ENCODE results near the gene OR4D5. TPM values are rescaled to one million over a fixed set of nuclear protein-coding genes. Genes with fewer than 3 reads are reported as not detected.

Gene OR4D5
- total and polyA plus RNA-seq, 2 of the 8 experiments (the other 6 are each of a cell fraction or from before 2014, with no cell fraction given) = not detected

DNA sequence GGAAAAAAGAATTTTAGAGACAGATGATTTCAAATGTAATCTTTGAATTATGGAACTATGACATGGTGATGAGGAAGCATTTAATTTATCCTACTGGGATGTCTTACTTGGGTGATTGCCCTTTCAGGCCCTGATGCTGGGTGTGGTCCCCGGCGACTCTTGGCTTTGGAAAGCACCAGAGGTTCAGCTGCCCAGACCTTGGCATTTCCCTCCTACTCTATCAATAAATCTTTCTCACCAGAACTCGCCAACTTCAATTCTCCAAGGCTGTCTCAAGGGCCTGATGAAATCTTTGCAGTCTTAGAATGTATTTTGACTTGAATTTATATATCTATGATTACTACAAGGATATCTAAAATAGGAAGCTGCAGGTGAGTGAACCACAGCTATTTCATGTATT lies 18.5 kb upstream of the OR4D5 start:
- Histone ChIP-seq H2BK15ac (ENCODE audit: low read length) (no peak overlapping the region), H4K91ac (replicated peaks; ENCODE audit: insufficient read length, low read length) (no peak overlapping the region), H2AK5ac (ENCODE audit: low read depth, low read length) (no peak overlapping the region), H3K18ac (ENCODE audit: extremely low read depth, low read length) (no peak overlapping the region), H3K79me1 (ENCODE audit: low read depth, low read length) (no peaks in the 10 kb centered on the region), H4K5ac (ENCODE audit: insufficient read length, low read depth, low read length) (no peak overlapping the region), H2BK12ac (ENCODE audit: low read depth, low read length) (no peak overlapping the region), H3K4ac (replicated peaks; ENCODE audit: insufficient read length, low read depth, low read length) (no peak overlapping the region), H3K9ac (replicated peaks in 1 of 4; ENCODE audit: extremely low read depth in 1 of 4, low read depth in 3 of 4, low read length in 3 of 4) (no peak overlapping the region), H2AFZ (ENCODE audit: low read length) (no peak overlapping the region), H3K9me3 (ENCODE audit: insufficient read depth in 2 of 2, low read depth in 1 of 2, low read length in 1 of 2) (no peaks in the 10 kb centered on the region), H3K4me1 (replicated peaks in 1 of 4; ENCODE audit: control insufficient read depth in 3 of 4, insufficient read depth in 4 of 4, low read length in 3 of 4) (no peaks in the 10 kb centered on the region), H3K27ac (ENCODE audit: low read depth, low read length) (no peak overlapping the region), H3K27me3 (replicated peaks in 1 of 4; ENCODE audit: control insufficient read depth in 3 of 4, extremely low read depth in 1 of 4, insufficient read depth in 3 of 4, low read length in 3 of 4) (no peaks in the 10 kb centered on the region), H3K4me3 (ENCODE audit: extremely low read depth in 1 of 4, insufficient read depth in 2 of 4, low read depth in 3 of 4, low read length in 4 of 4) (no peak overlapping the region), H3K23me2 (ENCODE audit: low read depth, low read length) (no peaks in the 10 kb centered on the region), H3K23ac (ENCODE audit: insufficient read length) (no peak overlapping the region), H4K20me1 (replicated peaks in 1 of 2; ENCODE audit: control insufficient read depth in 1 of 2, insufficient read depth in 2 of 2, low read length in 2 of 2) (no peaks in the 10 kb centered on the region), H3K36me3 (ENCODE audit: control insufficient read depth in 2 of 4, insufficient read depth in 4 of 4, low read length in 3 of 4) (no peaks in the 10 kb centered on the region), H4K8ac (ENCODE audit: extremely low read depth, insufficient read depth, low read length) (no peak overlapping the region), H2BK5ac (ENCODE audit: low read depth, low read length) (no peak overlapping the region), H2BK20ac (ENCODE audit: low read length) (no peak overlapping the region), H2BK120ac (replicated peaks; ENCODE audit: low read depth, low read length) (no peak overlapping the region), H3K79me2 (ENCODE audit: control insufficient read depth in 1 of 2, insufficient read depth in 2 of 2, low read length in 2 of 2) (no peaks in the 10 kb centered on the region), H3K56ac (replicated peaks; ENCODE audit: insufficient read length, low read depth, low read length) (no peak overlapping the region), H3K4me2 (ENCODE audit: insufficient read depth in 1 of 2, low read depth in 2 of 2, low read length in 2 of 2) (no peak overlapping the region), H3K14ac (ENCODE audit: insufficient read length) (no peak overlapping the region)
- no peak for FAIRE-seq
- POLR2A ChIA-PET (ENCODE audit: partially characterized antibody) = no interaction called here
- no peak for DNase-seq (ENCODE audit: low read depth in 1 of 2, low spot score in 2 of 2)
- CTCF ChIA-PET (ENCODE audit: partially characterized antibody) = no interaction called here
- 90% methylated on average over 3 of the region's 3 CpGs; no CpG with 5 or more reads in 1 of the 2 experiments for WGBS, 2 experiments (ENCODE audit: extremely low coverage in 1 of 2, insufficient coverage in 1 of 2, insufficient read length in 1 of 2, insufficient replicate concordance in 2 of 2, low coverage in 1 of 2, low lambda C conversion rate in 2 of 2, missing lambda C conversion rate in 1 of 2)
- TF ChIP-seq CHD1 (IDR thresholded peaks at IDR 0.05; ENCODE audit: low read depth, low read length) (no peak), BRCA1 (IDR thresholded peaks at IDR 0.05; ENCODE audit: low read depth, low read length) (no peak)
